Psoas muscle (tissue), 8 donors: Measurements from ENCODE around the gene ZHX3. TPM values are rescaled to one million over a fixed set of nuclear protein-coding genes. Genes with fewer than 3 reads are reported as not detected.

ENCODE experiments used
- ATAC-seq, 4 donors: fragments of 200-7000 bp; cut with Tn5 transposase; one replicate each; pipeline ENCODE4 v1.9.1; 2020; ENCODE audit warnings: moderate library complexity in 3 of 4, mild to moderate bottlenecking in 2 of 4
- DNase-seq, 2 donors: peaks; one replicate each; pipeline ENCODE4 v3.0.0-alpha.2; 2020
- H3K27ac ChIP-seq: fragments of 200-600 bp; one replicate; pipeline ENCODE4 v1.8.0; 2022
- H3K27me3 ChIP-seq, 3 donors: fragments of 200-600 bp in 1 of 3; one replicate each; pipeline versions ENCODE4 v1.6.1 to v1.8.0; 2013 to 2022; ENCODE audit warnings: low read length in 2 of 3, mild to moderate bottlenecking in 2 of 3, moderate library complexity in 1 of 3; ENCODE audit not compliant: insufficient read depth in 3 of 3
- H3K36me3 ChIP-seq, 2 donors: fragments of 200-600 bp in 1 of 2; one replicate each; pipeline versions ENCODE4 v1.6.1 to v1.8.0; 2013 to 2022; ENCODE audit warnings: low read depth in 1 of 2, mild to moderate bottlenecking in 1 of 2, moderate library complexity in 1 of 2; ENCODE audit not compliant: insufficient read depth in 1 of 2
- H3K4me1 ChIP-seq: fragments of 200-600 bp; one replicate; pipeline ENCODE4 v1.8.0; 2022
- H3K4me3 ChIP-seq: fragments of 200-600 bp; one replicate; pipeline ENCODE4 v1.8.0; 2022; ENCODE audit warnings: mild to moderate bottlenecking
- H3K9me3 ChIP-seq: fragments of 200-600 bp; one replicate; pipeline ENCODE4 v1.8.0; 2022
- WGBS, 3 donors: extraction: QIAGEN DNeasy Blood & Tissue Kit; methylation state at CpG; one replicate each; pipeline versions ENCODE4 v1.1.6 to v1.1.7; 2013; 5-methylcytosine and 5-hydroxymethylcytosine counted together
- intact Hi-C, 2 donors: fragments of 100-400 bp; cut with DNase I; formaldehyde crosslinking; loops; one replicate each; pipeline versions ENCODE4 v1.11.0 to v1.14.2; 2022
- polyA plus RNA-seq, 3 donors: library from polyadenylated mRNA; stranded (reverse); fragments of 200-250 nt; gene quantifications; one replicate each; pipeline ENCODE4 v1.2.3, GENCODE V29; 2013
- total RNA-seq, 4 donors: library from RNA; stranded (reverse); fragmentation: NEBNext Ultra II Directional in 2 of 4; extraction: Animal tissue kit (Norgen Biotek cat#: 25700) in 2 of 4; gene quantifications; one replicate each; pipeline versions ENCODE4 v1.2.1 to v1.2.4, GENCODE V29; 2021 to 2023
- TF ChIP-seq, protein P1 (sequence below): fragments of 200-600 bp; IDR thresholded peaks from one replicate; pipeline ENCODE4 v1.8.0; 2022; ENCODE audit warnings: antibody characterized with exemption
- donor health status: healthy with polysubstance abuse.
- donor health status: DM: no; HTN: no; CAD: no; lungs with moderate emphysema.
- donor health status: Bipolar disorder and iron deficiency.
- donor health status: healthy.
- donor health status: DM: yes; HTN: yes; CAD: no.
- donor health status: DM: no; HTN: no; CAD: no.
- donor health status: DM: no; HTN: no; CAD: no.
- donor health status: DM: yes; HTN: yes; CAD: no.

The ZHX3 gene
- total and polyA plus RNA-seq, 7 donors, result 7.0 to 47.7 (median 39.6) TPM

DNA sequence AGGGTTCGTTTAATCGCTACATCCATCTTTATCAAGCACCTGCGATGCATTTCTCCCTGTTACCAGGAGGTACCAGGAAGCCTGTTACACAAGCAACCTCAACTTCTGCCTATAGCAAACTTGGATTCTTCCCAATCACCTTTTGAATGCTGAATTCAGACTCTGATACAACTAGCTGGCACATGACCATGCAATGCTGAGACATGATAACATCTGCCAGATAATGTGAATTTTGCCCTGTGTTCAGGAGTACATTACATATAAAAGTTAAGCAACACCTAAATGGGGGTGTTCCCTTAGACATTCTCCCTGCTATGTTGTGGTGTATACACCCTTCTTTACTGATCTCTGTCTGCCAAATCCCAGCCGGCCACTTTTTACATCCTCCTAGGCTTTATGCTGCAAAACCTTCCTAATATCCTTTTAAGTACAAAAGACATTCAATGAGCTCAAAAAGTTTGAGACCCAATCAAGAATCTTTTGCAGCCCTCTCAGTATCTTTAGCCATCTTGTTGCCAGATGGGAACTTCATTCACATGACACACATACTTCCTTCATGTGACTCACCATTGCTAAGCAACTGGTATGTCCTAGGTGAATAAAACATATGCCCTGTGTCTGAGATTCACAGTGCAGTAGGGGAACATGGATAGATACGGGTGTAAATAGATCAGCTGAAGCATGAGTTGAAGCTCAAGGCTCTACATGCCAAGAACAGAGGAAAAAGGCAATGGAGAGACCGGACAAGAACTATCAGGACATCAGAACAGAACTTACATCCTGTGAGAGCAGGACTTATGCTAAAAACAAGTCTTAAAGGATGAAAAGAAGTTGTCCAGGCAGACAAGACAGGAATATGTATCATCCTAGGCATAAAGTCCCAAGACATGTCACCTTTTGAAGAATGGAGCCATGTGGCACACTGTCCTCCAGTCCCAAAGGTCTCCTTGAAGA, 84.3 kb downstream of the ZHX3 start:
- H3K9me3 ChIP-seq, result no peaks in the 10 kb centered on the region
- TF ChIP-seq, protein P1, sequence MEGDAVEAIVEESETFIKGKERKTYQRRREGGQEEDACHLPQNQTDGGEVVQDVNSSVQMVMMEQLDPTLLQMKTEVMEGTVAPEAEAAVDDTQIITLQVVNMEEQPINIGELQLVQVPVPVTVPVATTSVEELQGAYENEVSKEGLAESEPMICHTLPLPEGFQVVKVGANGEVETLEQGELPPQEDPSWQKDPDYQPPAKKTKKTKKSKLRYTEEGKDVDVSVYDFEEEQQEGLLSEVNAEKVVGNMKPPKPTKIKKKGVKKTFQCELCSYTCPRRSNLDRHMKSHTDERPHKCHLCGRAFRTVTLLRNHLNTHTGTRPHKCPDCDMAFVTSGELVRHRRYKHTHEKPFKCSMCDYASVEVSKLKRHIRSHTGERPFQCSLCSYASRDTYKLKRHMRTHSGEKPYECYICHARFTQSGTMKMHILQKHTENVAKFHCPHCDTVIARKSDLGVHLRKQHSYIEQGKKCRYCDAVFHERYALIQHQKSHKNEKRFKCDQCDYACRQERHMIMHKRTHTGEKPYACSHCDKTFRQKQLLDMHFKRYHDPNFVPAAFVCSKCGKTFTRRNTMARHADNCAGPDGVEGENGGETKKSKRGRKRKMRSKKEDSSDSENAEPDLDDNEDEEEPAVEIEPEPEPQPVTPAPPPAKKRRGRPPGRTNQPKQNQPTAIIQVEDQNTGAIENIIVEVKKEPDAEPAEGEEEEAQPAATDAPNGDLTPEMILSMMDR, result no peak
- DNase-seq (no peak), ATAC-seq (peak; percentile 65 to 83 (median 74))
- H3K36me3 ChIP-seq, result no peaks in the 10 kb centered on the region
- peak overlapping the region; percentile 43 for H3K4me3 ChIP-seq
- no peaks in the 10 kb centered on the region for H3K27me3 ChIP-seq
- intact Hi-C loops, result loop anchor here (2.0 to 5.0 kb wide), 6 partner anchors 60 to 179 kb away; partner anchors contain the start of gene ZHX3 (in 1 of the 2)
- peaks cover 54% of the 10 kb centered on the region for H3K4me1 ChIP-seq
- WGBS, 3 donors, result 65 to 77% (median 70%) methylated on average over 6 of the region's 6 CpGs
- H3K27ac ChIP-seq, result peak overlapping the region; percentile 72

- intact Hi-C loops, result loop anchor here (5.0 kb wide), 5 partner anchors 59 to 181 kb away; partner anchors contain the start of gene ZHX3 (in 1 of the 2)
- no peaks in the 10 kb centered on the region for H3K27me3 ChIP-seq
- H3K36me3 ChIP-seq, result peaks cover 0 to 2% of the 10 kb centered on the region in 2 donors
- 91 to 97% (median 92%) methylated on average over 1 of the region's 1 CpG for WGBS, 3 donors
- DNase-seq (no peak), ATAC-seq (no peak)
- H3K4me3 ChIP-seq, result no peak overlapping the region
- H3K9me3 ChIP-seq, result no peaks in the 10 kb centered on the region
- peaks cover 54% of the 10 kb centered on the region for H3K4me1 ChIP-seq
- H3K27ac ChIP-seq, result no peak overlapping the region
- TF ChIP-seq, protein P1, result no peak
These were observed 86.4 kb downstream of the ZHX3 start for GRCh38 chr20:41231136-41231535.

GRCh38 chr20:41230136-41230535, 87.4 kb downstream of the ZHX3 start:
- intact Hi-C loops, result loop anchor here (5.0 kb wide), 5 partner anchors 58 to 182 kb away; partner anchors contain the start of gene ZHX3 (in 1 of the 2)
- H3K4me3 ChIP-seq, result no peak overlapping the region
- 39 to 57% (median 48%) methylated on average over 3 of the region's 3 CpGs for WGBS, 3 donors
- no peaks in the 10 kb centered on the region for H3K9me3 ChIP-seq
- ATAC-seq, result no peak
- DNase-seq, result no peak
- no peak overlapping the region for H3K27ac ChIP-seq
- H3K27me3 ChIP-seq, result no peaks in the 10 kb centered on the region
- peaks cover 51% of the 10 kb centered on the region for H3K4me1 ChIP-seq
- TF ChIP-seq, protein P1, result no peak
- H3K36me3 ChIP-seq, result peaks cover 0 to 2% of the 10 kb centered on the region in 2 donors

DNA sequence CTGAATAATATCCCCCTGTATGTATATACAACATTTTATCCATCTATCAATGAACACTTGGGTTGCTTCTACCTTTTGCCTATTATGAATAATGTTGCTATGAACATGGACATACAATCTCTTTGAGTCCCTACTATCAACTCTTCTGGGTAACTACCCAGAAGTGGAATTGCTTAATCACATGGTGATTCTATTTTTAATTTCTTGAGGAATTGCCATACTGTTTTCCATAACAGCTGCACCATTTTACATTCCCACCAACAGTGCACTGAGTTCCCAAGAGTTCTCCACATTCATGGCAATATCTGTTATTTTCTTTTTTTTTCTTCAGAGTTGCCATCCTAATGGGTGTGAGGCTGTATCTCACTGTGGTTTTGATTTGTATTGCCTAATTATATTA, 88.3 kb downstream of the ZHX3 start:
- intact Hi-C loops, result loop anchor here in 1 of 2 donors (5.0 kb wide), 1 partner anchor 47 kb away; no protein-coding TSS in a partner anchor
- Histone ChIP-seq H3K27ac (no peak overlapping the region), H3K27me3 (no peaks in the 10 kb centered on the region), H3K36me3 (peaks cover 0 to 2% of the 10 kb centered on the region in 2 donors), H3K4me3 (no peak overlapping the region), H3K4me1 (peaks cover 42% of the 10 kb centered on the region), H3K9me3 (no peaks in the 10 kb centered on the region)
- DNase-seq, result no peak
- peak; percentile 26 to 56 (median 40) for ATAC-seq
- TF ChIP-seq, protein P1, result no peak
